Left renal cortex interstitium (tissue), 4 donors: Measurements from ENCODE around the gene USF2. TPM values are rescaled to one million over a fixed set of nuclear protein-coding genes. Genes with fewer than 3 reads are reported as not detected.

Experiments
- DNase-seq, 4 donors: peaks; one replicate each; pipeline ENCODE4 v3.0.0-alpha.2; 2013; ENCODE audit warnings: low read depth in 4 of 4, low spot score in 2 of 4, missing footprints in 1 of 4
- polyA plus RNA-seq, 4 donors: library from polyadenylated mRNA; unstranded; fragments of 120-200 nt; gene quantifications; one replicate each; pipeline ENCODE4 v1.2.1, GENCODE V29; 2013; ENCODE audit not compliant: insufficient read length in 4 of 4

USF2 gene
- polyA plus RNA-seq, 4 donors = 160 to 193 (median 172) TPM

GRCh38 chr19:35264268-35265125 lies 4.3 kb upstream of the USF2 start:
- no peak for DNase-seq

GRCh38 chr19:35265126-35265899 lies 3.4 kb upstream of the USF2 start:
- no peak for DNase-seq

- DNase-seq = no peak
These were observed 2.8 kb upstream of the USF2 start for GRCh38 chr19:35265900-35266519.

- DNase-seq = no peak
These were observed 2.0 kb upstream of the USF2 start for GRCh38 chr19:35266520-35267352.

- DNase-seq = peak in 1 of 4 donors; percentile 23
These were observed 1.4 kb upstream of the USF2 start for GRCh38 chr19:35267353-35267817.

GRCh38 chr19:35267818-35268535 lies 785 bp upstream of the USF2 start:
- DNase-seq = peak in 2 of 4 donors; percentile 49 to 53

- DNase-seq = peak in 3 of 4 donors; percentile 66 to 81 (median 78)
These were observed 816 bp downstream of the USF2 start for GRCh38 chr19:35269438-35270117.

- no peak for DNase-seq
These were observed 1.6 kb downstream of the USF2 start for GRCh38 chr19:35270381-35270811.

- DNase-seq = no peak
These were observed 2.8 kb downstream of the USF2 start for GRCh38 chr19:35271546-35271945.

GRCh38 chr19:35272122-35272719 lies 3.5 kb downstream of the USF2 start:
- DNase-seq = no peak

- no peak for DNase-seq
These were observed 4.3 kb downstream of the USF2 start for GRCh38 chr19:35272954-35273649.

GRCh38 chr19:35273686-35274259 lies 5.0 kb downstream of the USF2 start:
- DNase-seq = no peak

- no peak for DNase-seq
These were observed 5.6 kb downstream of the USF2 start for GRCh38 chr19:35274323-35274722.

- no peak for DNase-seq
These were observed 8.0 kb downstream of the USF2 start for GRCh38 chr19:35276706-35277281.

- DNase-seq = no peak
These were observed 10.0 kb downstream of the USF2 start for GRCh38 chr19:35278578-35279284.

GRCh38 chr19:35279374-35279773 lies 10.6 kb downstream of the USF2 start:
- DNase-seq = no peak
